ENCODE data around the gene PSTK.

PSTK gene

DNA sequence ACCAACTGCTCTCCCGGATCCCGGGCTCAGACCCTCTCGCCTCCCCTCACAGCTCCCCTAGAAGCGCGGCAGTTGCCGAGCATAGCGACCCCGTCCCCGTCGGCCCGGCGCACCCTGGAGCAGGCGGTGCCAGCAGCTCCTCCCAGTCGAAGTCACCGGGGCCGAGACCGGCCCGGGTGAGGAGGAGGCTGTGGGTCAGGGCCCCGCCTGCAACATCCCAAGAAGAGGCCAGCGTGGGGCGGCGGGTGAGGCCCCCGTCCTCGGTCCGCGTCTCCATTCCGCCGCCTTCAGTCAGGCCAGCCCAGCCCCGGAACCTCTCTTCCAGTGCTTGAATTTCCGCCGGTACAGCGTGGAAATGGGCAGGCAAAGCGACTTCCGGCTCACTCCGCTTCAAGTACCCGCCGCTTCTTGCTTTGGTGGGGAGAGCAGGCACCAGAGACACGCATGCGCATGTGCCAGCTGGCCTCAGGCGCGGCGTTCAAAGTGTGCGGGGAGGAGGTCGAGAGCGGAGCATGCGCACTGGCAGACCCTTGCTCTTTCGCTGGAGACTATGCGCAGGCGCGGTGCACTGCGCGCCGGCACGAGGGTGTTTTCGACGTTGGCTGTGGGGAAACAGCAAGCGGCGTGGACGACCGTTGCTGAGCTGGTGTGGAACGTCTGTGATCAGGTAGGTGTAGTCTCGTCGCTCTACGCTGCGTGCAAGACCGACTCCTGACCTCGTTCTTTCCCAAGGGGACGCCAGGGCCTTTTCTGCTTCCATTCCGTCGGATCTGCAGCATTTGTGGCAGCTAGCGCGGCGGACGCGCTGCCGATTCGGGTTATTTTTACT is 26.1 kb upstream of the PSTK start, which contains the start of gene C10orf88:
Gene C10orf88 (minus strand): TSS at position 326 of the 829 bp plus-strand sequence. CDS start 49 bp downstream, at position 277.
- peak within 1 kb of the TSS; percentile 77 for H3K4me3 ChIP-seq (ENCODE audit: low read depth, low read length)
- peak; percentile 100 for DNase-seq (ENCODE audit: low read depth)
- TF ChIP-seq, protein P1, sequence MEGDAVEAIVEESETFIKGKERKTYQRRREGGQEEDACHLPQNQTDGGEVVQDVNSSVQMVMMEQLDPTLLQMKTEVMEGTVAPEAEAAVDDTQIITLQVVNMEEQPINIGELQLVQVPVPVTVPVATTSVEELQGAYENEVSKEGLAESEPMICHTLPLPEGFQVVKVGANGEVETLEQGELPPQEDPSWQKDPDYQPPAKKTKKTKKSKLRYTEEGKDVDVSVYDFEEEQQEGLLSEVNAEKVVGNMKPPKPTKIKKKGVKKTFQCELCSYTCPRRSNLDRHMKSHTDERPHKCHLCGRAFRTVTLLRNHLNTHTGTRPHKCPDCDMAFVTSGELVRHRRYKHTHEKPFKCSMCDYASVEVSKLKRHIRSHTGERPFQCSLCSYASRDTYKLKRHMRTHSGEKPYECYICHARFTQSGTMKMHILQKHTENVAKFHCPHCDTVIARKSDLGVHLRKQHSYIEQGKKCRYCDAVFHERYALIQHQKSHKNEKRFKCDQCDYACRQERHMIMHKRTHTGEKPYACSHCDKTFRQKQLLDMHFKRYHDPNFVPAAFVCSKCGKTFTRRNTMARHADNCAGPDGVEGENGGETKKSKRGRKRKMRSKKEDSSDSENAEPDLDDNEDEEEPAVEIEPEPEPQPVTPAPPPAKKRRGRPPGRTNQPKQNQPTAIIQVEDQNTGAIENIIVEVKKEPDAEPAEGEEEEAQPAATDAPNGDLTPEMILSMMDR (IDR thresholded peaks at IDR 0.05; ENCODE audit: insufficient read depth, low read depth, low read length, missing control alignments), result no peak

- H3K4me3 ChIP-seq (ENCODE audit: low read depth, low read length), result peak overlapping the region; percentile 37
- TF ChIP-seq, protein P1 (IDR thresholded peaks at IDR 0.05; ENCODE audit: insufficient read depth, low read depth, low read length, missing control alignments), result no peak
- DNase-seq (ENCODE audit: low read depth), result no peak
These were observed 25.5 kb upstream of the PSTK start for GRCh38 chr10:122954731-122955050.

GRCh38 chr10:122955892-122956291 is 24.3 kb upstream of the PSTK start:
- TF ChIP-seq, protein P1 (IDR thresholded peaks at IDR 0.05; ENCODE audit: insufficient read depth, low read depth, low read length, missing control alignments), result no peak
- no peak for DNase-seq (ENCODE audit: low read depth)
- no peak overlapping the region for H3K4me3 ChIP-seq (ENCODE audit: low read depth, low read length)

DNA sequence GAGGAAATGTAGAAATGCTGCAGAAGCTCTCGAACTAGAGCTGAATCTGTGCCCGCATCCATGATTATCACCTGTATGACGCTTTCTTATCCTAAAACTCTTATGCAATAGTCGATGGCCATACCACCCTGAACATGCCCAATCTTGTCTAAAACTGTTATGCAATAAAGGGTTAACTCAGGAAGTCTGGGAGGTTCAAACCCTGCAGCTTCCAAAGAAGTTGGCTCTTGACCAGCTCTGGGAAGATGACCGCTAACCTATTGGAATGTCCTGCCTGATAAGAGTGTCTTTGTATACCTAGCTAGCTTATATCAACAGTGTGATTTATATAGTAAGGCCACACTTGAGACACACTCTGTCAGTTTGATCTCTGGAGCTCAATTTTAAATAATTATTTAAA is 22.7 kb upstream of the PSTK start:
- TF ChIP-seq, protein P1 (IDR thresholded peaks at IDR 0.05; ENCODE audit: insufficient read depth, low read depth, low read length, missing control alignments), result no peak
- no peak for DNase-seq (ENCODE audit: low read depth)
- H3K4me3 ChIP-seq (ENCODE audit: low read depth, low read length), result no peak overlapping the region

DNA sequence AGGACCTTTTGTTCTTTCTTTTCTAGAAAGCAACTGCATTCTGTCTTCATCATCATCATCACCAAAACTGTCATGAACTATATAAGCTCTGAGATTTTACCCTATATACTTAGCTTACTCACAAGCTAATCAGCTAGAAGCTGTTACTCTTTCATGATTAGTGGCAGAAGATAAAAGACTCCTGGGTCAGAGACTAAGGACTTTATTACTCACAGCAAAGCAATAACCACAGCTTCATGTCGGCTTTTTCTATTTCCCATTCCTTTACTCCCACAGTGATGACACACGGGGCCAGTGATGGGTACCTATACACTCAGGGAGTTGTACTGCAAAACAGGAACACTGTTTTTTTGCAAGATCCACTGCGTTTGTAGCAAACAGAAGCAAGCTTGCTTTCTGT is 17.8 kb upstream of the PSTK start:
- H3K4me3 ChIP-seq (ENCODE audit: low read depth, low read length), result no peak overlapping the region
- no peak for DNase-seq (ENCODE audit: low read depth)
- TF ChIP-seq, protein P1 (IDR thresholded peaks at IDR 0.05; ENCODE audit: insufficient read depth, low read depth, low read length, missing control alignments), result no peak

DNA sequence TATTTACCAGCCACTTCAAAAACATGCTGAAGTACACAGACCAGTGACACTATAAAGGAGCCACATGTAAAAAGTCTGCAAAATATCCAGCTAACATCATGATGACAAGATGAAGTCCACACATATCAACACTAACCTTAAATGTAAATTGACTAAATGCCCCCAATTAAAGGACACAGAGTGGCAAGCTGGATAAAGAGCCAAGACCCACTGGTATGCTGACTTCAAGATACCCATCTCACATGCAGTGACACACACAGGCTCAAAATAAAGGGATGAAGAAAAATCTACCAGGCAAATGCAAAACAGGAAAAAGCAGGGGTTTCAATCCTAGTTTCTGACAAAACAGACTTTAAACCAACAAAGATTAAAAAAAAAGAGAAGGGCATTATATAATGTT is 13.3 kb upstream of the PSTK start:
- no peak overlapping the region for H3K4me3 ChIP-seq (ENCODE audit: low read depth, low read length)
- TF ChIP-seq, protein P1 (IDR thresholded peaks at IDR 0.05; ENCODE audit: insufficient read depth, low read depth, low read length, missing control alignments), result no peak
- DNase-seq (ENCODE audit: low read depth), result no peak

DNA sequence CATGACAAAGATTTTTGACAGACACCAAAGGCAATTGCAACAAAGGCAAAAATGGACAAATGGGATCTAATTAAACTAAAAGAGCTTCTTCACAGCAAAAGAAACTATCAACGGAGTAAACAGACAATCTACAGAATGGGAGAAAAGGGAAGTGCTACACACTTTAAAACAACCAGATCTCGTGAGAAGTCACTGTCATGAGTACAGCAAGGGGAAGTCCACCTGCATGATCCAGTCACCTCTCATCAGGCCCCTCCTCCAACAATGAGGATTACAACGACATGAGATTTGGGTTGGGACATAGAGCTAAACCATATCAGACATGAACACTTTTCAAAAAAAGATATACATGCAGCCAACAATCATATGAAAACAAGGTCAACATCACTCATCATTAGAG is 11.5 kb upstream of the PSTK start:
- TF ChIP-seq, protein P1 (IDR thresholded peaks at IDR 0.05; ENCODE audit: insufficient read depth, low read depth, low read length, missing control alignments), result no peak
- H3K4me3 ChIP-seq (ENCODE audit: low read depth, low read length), result no peak overlapping the region
- DNase-seq (ENCODE audit: low read depth), result no peak

All from GM12865 (cell line).